Natural killer cell (primary cell): ENCODE data around the gene ATP2A3. TPM values are rescaled to one million over a fixed set of nuclear protein-coding genes. Genes with fewer than 3 reads are reported as not detected.

ENCODE experiments used
- ATAC-seq, 3 donors: fragments of 150-1000 bp in 2 of 3; fragments of 200-7000 bp in 1 of 3; cut with Tn5 transposase; 1 replicate in 1 of 3; 2 replicates in 2 of 3; pipeline ENCODE4 v1.10.0; 2021; ENCODE audit warnings: mild to moderate bottlenecking in 2 of 3, moderate library complexity in 2 of 3
- DNase-seq, 2 donors: peaks; one replicate each; pipeline versions ENCODE4 v3.0.0 to v3.0.0-alpha.2; 2013 to 2021; ENCODE audit warnings: mixed read lengths in 1 of 2
- H3K27ac ChIP-seq: one replicate; pipeline ENCODE4 v1.5.1; 2013; ENCODE audit warnings: mild to moderate bottlenecking, low read length
- H3K27me3 ChIP-seq: one replicate; pipeline ENCODE4 v1.6.1; 2013; ENCODE audit warnings: low read length; ENCODE audit not compliant: control insufficient read depth, insufficient read depth
- H3K36me3 ChIP-seq: one replicate; pipeline ENCODE4 v1.6.1; 2013; ENCODE audit warnings: low read length; ENCODE audit not compliant: control insufficient read depth, insufficient read depth
- H3K4me1 ChIP-seq: one replicate; pipeline ENCODE4 v1.6.1; 2013; ENCODE audit warnings: low read length; ENCODE audit not compliant: control insufficient read depth, insufficient read depth
- H3K4me3 ChIP-seq: one replicate; pipeline ENCODE4 v1.5.1; 2013; ENCODE audit warnings: low read length
- H3K9me3 ChIP-seq: one replicate; pipeline ENCODE4 v1.6.1; 2013; ENCODE audit warnings: low read length; ENCODE audit not compliant: control insufficient read depth, insufficient read depth
- H3K27ac Mint-ChIP-seq, 2 donors: one replicate each; pipeline ENCODE4 v1.8.0; 2022; ENCODE audit warnings: mild to moderate bottlenecking in 2 of 2, mixed read lengths in 2 of 2, moderate library complexity in 1 of 2
- H3K27me3 Mint-ChIP-seq, 2 donors: one replicate each; pipeline ENCODE4 v1.8.0; 2022; ENCODE audit warnings: low read depth in 2 of 2, mixed read lengths in 2 of 2
- H3K36me3 Mint-ChIP-seq: one replicate; pipeline ENCODE4 v1.8.0; 2022; ENCODE audit warnings: mixed read lengths
- H3K4me1 Mint-ChIP-seq, 2 donors: one replicate each; pipeline ENCODE4 v1.8.0; 2022; ENCODE audit warnings: mixed read lengths in 2 of 2
- H3K4me3 Mint-ChIP-seq: one replicate; pipeline ENCODE4 v1.8.0; 2022; ENCODE audit warnings: mild to moderate bottlenecking, moderate library complexity, mixed read lengths
- H3K9me3 Mint-ChIP-seq, 2 donors: one replicate each; pipeline ENCODE4 v1.8.0; 2022; ENCODE audit warnings: mixed read lengths in 2 of 2
- CTCF ChIP-seq: fragments of 200-600 bp; IDR thresholded peaks from one replicate; pipeline ENCODE4 v1.8.0; 2022; ENCODE audit warnings: antibody characterized with exemption
- WGBS: methylation state at CpG from one replicate; pipeline ENCODE4 v1.1.7; 2013; ENCODE audit warnings: missing lambda C conversion rate; ENCODE audit not compliant: insufficient coverage; 5-methylcytosine and 5-hydroxymethylcytosine counted together
- intact Hi-C: fragments of 100-400 bp; cut with micrococcal nuclease; formaldehyde crosslinking; loops from one replicate; pipeline ENCODE4 v1.14.2; 2022
- total RNA-seq, 4 donors: library from RNA; stranded (reverse); fragments of 120-200 nt in 1 of 4; gene quantifications; one replicate each; pipeline versions ENCODE4 v1.2.3 to v1.2.4, GENCODE V29; 2013 to 2022

The ATP2A3 gene
- total RNA-seq, 3 donors from 2014 or later (not counting 1 experiment from before 2014, with no cell fraction given): 326 to 397 (median 377) TPM

DNA sequence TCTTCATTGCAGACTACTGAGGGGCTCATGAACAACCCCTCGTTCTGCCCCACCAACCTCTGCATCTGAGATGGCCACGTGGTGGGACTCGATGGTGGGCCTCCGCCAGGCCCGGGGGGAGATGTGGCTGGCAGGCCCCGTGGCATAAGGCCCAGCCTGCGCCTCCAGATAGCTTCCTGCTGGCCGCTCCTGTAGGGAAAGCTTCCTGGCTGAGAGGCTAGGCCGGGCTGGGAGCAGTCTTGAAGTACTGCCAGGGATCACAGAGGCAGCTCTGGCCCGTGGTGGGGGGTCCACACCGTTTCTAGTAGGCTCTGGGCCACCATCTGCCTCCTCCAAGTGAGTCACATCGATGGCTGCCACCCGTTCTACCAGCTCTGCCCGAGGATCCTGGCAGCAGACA, 79.0 kb downstream of the ATP2A3 start:
- TF ChIP-seq CTCF: no peak
- no peaks in the 10 kb centered on the region for H3K27me3 Mint-ChIP-seq

DNA sequence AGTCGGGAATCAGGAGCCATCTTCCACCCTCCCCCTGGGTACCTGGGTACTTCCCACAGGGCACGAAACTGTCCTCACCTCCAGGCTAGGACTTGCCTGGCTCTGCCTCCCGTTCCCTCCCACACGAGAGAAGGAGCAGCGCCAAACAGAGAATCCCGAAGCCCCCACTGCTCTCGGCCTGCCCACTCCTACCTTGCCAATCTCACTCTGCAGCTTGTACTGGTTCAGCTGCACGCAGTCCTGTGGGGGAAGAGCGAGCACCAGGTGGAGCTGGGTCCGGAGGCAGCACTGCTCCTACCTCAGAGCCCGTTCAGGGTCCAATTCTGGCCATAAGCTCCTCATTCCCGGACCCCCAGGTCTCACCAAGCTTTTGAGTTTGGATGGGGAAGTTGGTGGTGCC, 80.0 kb downstream of the ATP2A3 start:
- no peak for DNase-seq
- H3K27me3 ChIP-seq: no peaks in the 10 kb centered on the region
- WGBS: 94% methylated on average over 12 of the region's 12 CpGs
- ATAC-seq: no peak
- H3K36me3 Mint-ChIP-seq: no peaks in the 10 kb centered on the region
- no peak for TF ChIP-seq CTCF
- no peaks in the 10 kb centered on the region for H3K9me3 Mint-ChIP-seq
- no peak overlapping the region for H3K27ac ChIP-seq
- intact Hi-C loops: no loop called here
- no peak overlapping the region for H3K27ac Mint-ChIP-seq
- H3K4me3 ChIP-seq: no peak overlapping the region
- peaks cover 13 to 25% of the 10 kb centered on the region in 2 donors for H3K4me1 Mint-ChIP-seq
- H3K4me3 Mint-ChIP-seq: no peak overlapping the region
- H3K36me3 ChIP-seq: no peaks in the 10 kb centered on the region
- H3K27me3 Mint-ChIP-seq: no peaks in the 10 kb centered on the region
- peaks cover 18% of the 10 kb centered on the region for H3K4me1 ChIP-seq
- H3K9me3 ChIP-seq: no peaks in the 10 kb centered on the region

More for the DNA sequence above, 79.0 kb downstream of the ATP2A3 start:
- Histone ChIP-seq H3K36me3 (no peaks in the 10 kb centered on the region), H3K4me3 (no peak overlapping the region), H3K27ac (no peak overlapping the region), H3K9me3 (no peaks in the 10 kb centered on the region), H3K27me3 (no peaks in the 10 kb centered on the region), H3K4me1 (peaks cover 18% of the 10 kb centered on the region)
- Mint-ChIP-seq H3K4me1 (peaks cover 13 to 26% of the 10 kb centered on the region in 2 donors), H3K9me3 (no peaks in the 10 kb centered on the region), H3K36me3 (no peaks in the 10 kb centered on the region), H3K27ac (peak overlapping the region in 1 of 2 donors; percentile 30), H3K4me3 (no peak overlapping the region)
- intact Hi-C loops: no loop called here
- WGBS: 93% methylated on average over 14 of the region's 14 CpGs
- DNase-seq (no peak), ATAC-seq (no peak)

DNA sequence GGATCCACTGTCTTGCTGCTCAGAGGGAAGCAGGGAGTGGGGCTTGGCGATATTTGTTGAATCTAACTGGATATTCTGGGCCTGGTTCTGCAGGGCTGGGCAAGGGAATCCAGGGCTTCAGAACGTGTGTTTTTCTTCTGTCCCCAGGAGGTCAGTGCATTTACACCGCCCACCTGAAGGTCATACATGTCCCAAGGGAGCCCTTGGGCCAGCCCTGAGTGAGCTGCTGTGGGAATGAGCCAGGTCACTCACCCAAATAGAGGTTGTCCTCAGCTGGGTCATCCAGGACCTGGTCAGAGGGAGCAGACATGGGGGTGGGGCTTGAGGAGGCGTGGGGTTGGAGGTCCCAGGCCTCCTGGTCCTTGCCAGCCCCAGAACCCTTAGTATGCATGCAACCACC, 82.0 kb downstream of the ATP2A3 start:
- no peak overlapping the region for H3K4me3 ChIP-seq
- H3K4me1 Mint-ChIP-seq: peaks cover 12 to 18% of the 10 kb centered on the region in 2 donors
- H3K27me3 ChIP-seq: no peaks in the 10 kb centered on the region
- no peak for TF ChIP-seq CTCF
- no peaks in the 10 kb centered on the region for H3K36me3 ChIP-seq
- peaks cover 14% of the 10 kb centered on the region for H3K4me1 ChIP-seq
- H3K9me3 Mint-ChIP-seq: no peaks in the 10 kb centered on the region
- no peaks in the 10 kb centered on the region for H3K9me3 ChIP-seq
- H3K27ac ChIP-seq: no peak overlapping the region
- H3K27me3 Mint-ChIP-seq: no peaks in the 10 kb centered on the region
- no peak for DNase-seq
- intact Hi-C loops: no loop called here
- no peaks in the 10 kb centered on the region for H3K36me3 Mint-ChIP-seq
- ATAC-seq: no peak
- 89% methylated on average over 4 of the region's 4 CpGs for WGBS
- no peak overlapping the region for H3K4me3 Mint-ChIP-seq
- no peak overlapping the region for H3K27ac Mint-ChIP-seq

GRCh38 chr17:3880983-3881382, 83.3 kb downstream of the ATP2A3 start:
- peaks cover 0 to 6% of the 10 kb centered on the region in 2 donors for H3K4me1 Mint-ChIP-seq
- 89% methylated on average over 7 of the region's 7 CpGs for WGBS
- DNase-seq: no peak
- intact Hi-C loops: no loop called here
- no peaks in the 10 kb centered on the region for H3K9me3 ChIP-seq
- H3K27ac ChIP-seq: no peak overlapping the region
- no peak overlapping the region for H3K27ac Mint-ChIP-seq
- H3K27me3 ChIP-seq: no peaks in the 10 kb centered on the region
- no peaks in the 10 kb centered on the region for H3K27me3 Mint-ChIP-seq
- no peaks in the 10 kb centered on the region for H3K36me3 ChIP-seq
- no peak overlapping the region for H3K4me3 Mint-ChIP-seq
- H3K36me3 Mint-ChIP-seq: no peaks in the 10 kb centered on the region
- TF ChIP-seq CTCF: no peak
- H3K4me1 ChIP-seq: peaks cover 1% of the 10 kb centered on the region
- H3K4me3 ChIP-seq: no peak overlapping the region
- H3K9me3 Mint-ChIP-seq: no peaks in the 10 kb centered on the region
- no peak for ATAC-seq
